Panc1 (cell line): ENCODE data around the gene MBD4. TPM values are rescaled to one million over a fixed set of nuclear protein-coding genes. Genes with fewer than 3 reads are reported as not detected.

Source experiments
- ATAC-seq: fragments of 200-7000 bp; cut with Tn5 transposase; 2 replicates; pipeline ENCODE4 v1.9.1; 2020; ENCODE audit warnings: mild to moderate bottlenecking, moderate library complexity
- BruUV-seq: library from RNA; stranded (reverse); fragments of 400-500 nt; replicated peaks from 2 replicates; lab custom pipeline; 2021; lab: Mats Ljungman, UMichigan
- CTCF ChIA-PET: fragments of 300-600 bp; sonication (Branson Sonifier 250); formaldehyde crosslinking; loops from one replicate; lab custom pipeline; 2022; ENCODE audit warnings: antibody characterized with exemption; lab: Charles Lee
- POLR2A ChIA-PET: fragments of 300-600 bp; sonication (Branson Sonifier 250); formaldehyde crosslinking; loops from one replicate; lab custom pipeline; 2022; ENCODE audit warnings: antibody characterized with exemption; lab: Charles Lee
- DNase-seq: peaks from one replicate; pipeline ENCODE4 v3.0.0-alpha.2; 2010; ENCODE audit warnings: low read depth, low spot score
- H3K27ac ChIP-seq: 2 replicates; pipeline ENCODE4 v1.5.1; 2011; ENCODE audit warnings: mild to moderate bottlenecking, low read length, inconsistent platforms
- H3K27me3 ChIP-seq: fragments of 200-500 bp; sonication (Bioruptor generic); 2 replicates; pipeline ENCODE4 v1.6.0; 2014; ENCODE audit warnings: low read length, inconsistent platforms; ENCODE audit not compliant: control insufficient read depth, insufficient read depth
- H3K36me3 ChIP-seq: fragments of 200-500 bp; sonication (Bioruptor generic); 2 replicates; pipeline ENCODE4 v1.5.1; 2014; ENCODE audit warnings: inconsistent platforms, mild to moderate bottlenecking, low read length, moderate library complexity; ENCODE audit not compliant: control insufficient read depth, insufficient read depth
- H3K4me1 ChIP-seq: 2 replicates; pipeline ENCODE4 v1.5.1; 2011; ENCODE audit warnings: inconsistent platforms, mild to moderate bottlenecking, low read length, moderate library complexity; ENCODE audit not compliant: control insufficient read depth, insufficient read depth
- H3K4me3 ChIP-seq, 2 experiments: 2 replicates each; pipeline ENCODE4 v1.5.1; 2011 to 2012; ENCODE audit warnings: low read depth in 2 of 2, low read length in 2 of 2, mild to moderate bottlenecking in 2 of 2, inconsistent platforms in 1 of 2, moderate library complexity in 1 of 2
- H3K9me3 ChIP-seq: fragments of 200-500 bp; sonication (Bioruptor generic); 2 replicates; pipeline ENCODE4 v1.5.1; 2014; ENCODE audit warnings: low read depth, mild to moderate bottlenecking, inconsistent platforms, low read length, moderate library complexity; ENCODE audit not compliant: control insufficient read depth, insufficient read depth
- POLR2AphosphoS5 ChIP-seq: IDR thresholded peaks from 2 replicates; pipeline ENCODE4 v1.6.1; 2012; ENCODE audit warnings: mild to moderate bottlenecking, low read depth, low read length, moderate library complexity
- SIN3A ChIP-seq: IDR thresholded peaks from 2 replicates; pipeline ENCODE4 v1.6.1; 2012; ENCODE audit warnings: low read depth, mild to moderate bottlenecking, low read length, moderate library complexity, borderline replicate concordance; ENCODE audit not compliant: insufficient read depth
- TCF7L2 ChIP-seq: IDR thresholded peaks from 2 replicates; pipeline ENCODE4 v1.6.1; 2011; ENCODE audit warnings: mild to moderate bottlenecking, low read depth, low read length, inconsistent platforms
- in situ Hi-C: cut with HindIII; loops from 2 replicates; pipeline ENCODE4 v1.10.0; 2016; ENCODE audit warnings: low sequenced_read_pairs, low pct_unique_long_range_greater_than_20kb
- intact Hi-C: fragments of 100-400 bp; cut with micrococcal nuclease; formaldehyde crosslinking; loops from one replicate; pipeline ENCODE4 v1.10.0; 2022; ENCODE audit not compliant: unreplicated experiment
- total RNA-seq: library from RNA; stranded (reverse); gene quantifications from one replicate; pipeline ENCODE4 v1.2.1, GENCODE V29; 2021; ENCODE audit not compliant: unreplicated experiment
- TF ChIP-seq, protein P1 (sequence below): fragments of 450-650 bp; IDR thresholded peaks from 2 replicates; pipeline ENCODE4 v1.5.1; 2017; ENCODE audit warnings: mild to moderate bottlenecking
- TF ChIP-seq, protein P2 (sequence below), 2 experiments: IDR thresholded peaks; 2 replicates each; pipeline ENCODE4 v1.6.1; 2011 to 2012; ENCODE audit warnings: low read depth in 2 of 2, control low read depth in 1 of 2, low read length in 1 of 2, mild to moderate bottlenecking in 1 of 2, moderate library complexity in 1 of 2; ENCODE audit not compliant: insufficient read depth in 1 of 2

Gene MBD4
- total RNA-seq, 1 experiment from 2014 or later, result 44.7 TPM

DNA sequence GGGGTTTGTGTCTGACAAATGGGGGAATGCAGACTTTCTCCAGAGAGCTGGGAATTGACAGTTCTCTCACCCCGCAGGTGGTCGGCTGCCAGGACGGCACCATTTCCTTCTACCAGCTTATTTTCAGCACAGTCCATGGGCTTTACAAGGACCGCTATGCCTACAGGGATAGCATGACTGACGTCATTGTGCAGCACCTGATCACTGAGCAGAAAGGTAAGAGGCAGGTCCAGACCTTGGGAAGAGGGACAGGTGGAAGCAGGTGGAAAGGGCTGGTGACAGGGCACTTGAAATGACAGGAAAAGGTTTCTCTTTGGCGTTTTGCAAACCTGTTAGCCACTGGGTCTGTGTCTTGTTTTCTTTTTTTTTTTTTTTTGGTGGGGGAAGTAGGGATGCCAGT lies 36.8 kb upstream of the MBD4 start:
- no peaks in the 10 kb centered on the region for H3K4me1 ChIP-seq
- ATAC-seq, result no peak
- no peaks in the 10 kb centered on the region for H3K27me3 ChIP-seq
- no peak for DNase-seq
- BruUV-seq, result no TSS peak
- H3K9me3 ChIP-seq, result no peaks in the 10 kb centered on the region
- POLR2A ChIA-PET, result interaction anchor here (0.6 kb wide), 1 partner anchor 792 kb away, joined by 8 read pairs; no protein-coding TSS in a partner anchor
- intact Hi-C loops (no loop called here), in situ Hi-C loops (no loop called here)
- H3K4me3 ChIP-seq, result no peak overlapping the region
- H3K27ac ChIP-seq, result no peak overlapping the region
- TF ChIP-seq SIN3A, result no peak
- TF ChIP-seq TCF7L2, result no peak
- TF ChIP-seq POLR2AphosphoS5, result no peak
- TF ChIP-seq, protein P1, sequence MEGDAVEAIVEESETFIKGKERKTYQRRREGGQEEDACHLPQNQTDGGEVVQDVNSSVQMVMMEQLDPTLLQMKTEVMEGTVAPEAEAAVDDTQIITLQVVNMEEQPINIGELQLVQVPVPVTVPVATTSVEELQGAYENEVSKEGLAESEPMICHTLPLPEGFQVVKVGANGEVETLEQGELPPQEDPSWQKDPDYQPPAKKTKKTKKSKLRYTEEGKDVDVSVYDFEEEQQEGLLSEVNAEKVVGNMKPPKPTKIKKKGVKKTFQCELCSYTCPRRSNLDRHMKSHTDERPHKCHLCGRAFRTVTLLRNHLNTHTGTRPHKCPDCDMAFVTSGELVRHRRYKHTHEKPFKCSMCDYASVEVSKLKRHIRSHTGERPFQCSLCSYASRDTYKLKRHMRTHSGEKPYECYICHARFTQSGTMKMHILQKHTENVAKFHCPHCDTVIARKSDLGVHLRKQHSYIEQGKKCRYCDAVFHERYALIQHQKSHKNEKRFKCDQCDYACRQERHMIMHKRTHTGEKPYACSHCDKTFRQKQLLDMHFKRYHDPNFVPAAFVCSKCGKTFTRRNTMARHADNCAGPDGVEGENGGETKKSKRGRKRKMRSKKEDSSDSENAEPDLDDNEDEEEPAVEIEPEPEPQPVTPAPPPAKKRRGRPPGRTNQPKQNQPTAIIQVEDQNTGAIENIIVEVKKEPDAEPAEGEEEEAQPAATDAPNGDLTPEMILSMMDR, result no peak
- TF ChIP-seq, protein P2, sequence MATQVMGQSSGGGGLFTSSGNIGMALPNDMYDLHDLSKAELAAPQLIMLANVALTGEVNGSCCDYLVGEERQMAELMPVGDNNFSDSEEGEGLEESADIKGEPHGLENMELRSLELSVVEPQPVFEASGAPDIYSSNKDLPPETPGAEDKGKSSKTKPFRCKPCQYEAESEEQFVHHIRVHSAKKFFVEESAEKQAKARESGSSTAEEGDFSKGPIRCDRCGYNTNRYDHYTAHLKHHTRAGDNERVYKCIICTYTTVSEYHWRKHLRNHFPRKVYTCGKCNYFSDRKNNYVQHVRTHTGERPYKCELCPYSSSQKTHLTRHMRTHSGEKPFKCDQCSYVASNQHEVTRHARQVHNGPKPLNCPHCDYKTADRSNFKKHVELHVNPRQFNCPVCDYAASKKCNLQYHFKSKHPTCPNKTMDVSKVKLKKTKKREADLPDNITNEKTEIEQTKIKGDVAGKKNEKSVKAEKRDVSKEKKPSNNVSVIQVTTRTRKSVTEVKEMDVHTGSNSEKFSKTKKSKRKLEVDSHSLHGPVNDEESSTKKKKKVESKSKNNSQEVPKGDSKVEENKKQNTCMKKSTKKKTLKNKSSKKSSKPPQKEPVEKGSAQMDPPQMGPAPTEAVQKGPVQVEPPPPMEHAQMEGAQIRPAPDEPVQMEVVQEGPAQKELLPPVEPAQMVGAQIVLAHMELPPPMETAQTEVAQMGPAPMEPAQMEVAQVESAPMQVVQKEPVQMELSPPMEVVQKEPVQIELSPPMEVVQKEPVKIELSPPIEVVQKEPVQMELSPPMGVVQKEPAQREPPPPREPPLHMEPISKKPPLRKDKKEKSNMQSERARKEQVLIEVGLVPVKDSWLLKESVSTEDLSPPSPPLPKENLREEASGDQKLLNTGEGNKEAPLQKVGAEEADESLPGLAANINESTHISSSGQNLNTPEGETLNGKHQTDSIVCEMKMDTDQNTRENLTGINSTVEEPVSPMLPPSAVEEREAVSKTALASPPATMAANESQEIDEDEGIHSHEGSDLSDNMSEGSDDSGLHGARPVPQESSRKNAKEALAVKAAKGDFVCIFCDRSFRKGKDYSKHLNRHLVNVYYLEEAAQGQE (IDR thresholded peaks at IDR 0.05; ENCODE audit: insufficient read depth in 1 of 2, low read depth in 2 of 2, low read length in 1 of 2), result no peak
- peaks cover 3% of the 10 kb centered on the region; the same call in 1 of the 2 replicates for H3K36me3 ChIP-seq
- CTCF ChIA-PET, result interaction anchor here (1.0 kb wide), 1 partner anchor 93 kb away, joined by 3 read pairs; no protein-coding TSS in a partner anchor

GRCh38 chr3:129475863-129476262 lies 36.1 kb upstream of the MBD4 start:
- no peak overlapping the region for H3K27ac ChIP-seq
- TF ChIP-seq, protein P1, result no peak
- TF ChIP-seq TCF7L2 (no peak), POLR2AphosphoS5 (no peak), SIN3A (no peak)
- TF ChIP-seq, protein P2 (IDR thresholded peaks at IDR 0.05; ENCODE audit: insufficient read depth in 1 of 2, low read depth in 2 of 2, low read length in 1 of 2), result no peak
- DNase-seq (no peak), ATAC-seq (0 out of 2 replicates have a peak, but pooled peaks have one; percentile 43)
- H3K36me3 ChIP-seq, result peaks cover 3% of the 10 kb centered on the region; the same call in 1 of the 2 replicates
- no peaks in the 10 kb centered on the region for H3K4me1 ChIP-seq
- no peak overlapping the region for H3K4me3 ChIP-seq
- ChIA-PET CTCF (interaction anchor here (1.0 kb wide), 1 partner anchor 93 kb away, joined by 3 read pairs; no protein-coding TSS in a partner anchor), POLR2A (interaction anchor here (0.6 kb wide), 1 partner anchor 792 kb away, joined by 8 read pairs; no protein-coding TSS in a partner anchor)
- in situ Hi-C loops, result no loop called here
- intact Hi-C loops, result no loop called here
- H3K27me3 ChIP-seq, result no peaks in the 10 kb centered on the region
- no peaks in the 10 kb centered on the region for H3K9me3 ChIP-seq
- no TSS peak for BruUV-seq
